Endometrial microvascular endothelial cells (primary cell): ENCODE measurements around the gene OCIAD2. TPM values are rescaled to one million over a fixed set of nuclear protein-coding genes. Genes with fewer than 3 reads are reported as not detected.
"Not testable (repeated sequence)": the region's sequence is repeated elsewhere in the genome, so short reads cannot be mapped to it uniquely, and the experiment has no call there.

Experiments
- in situ Hi-C: cut with HindIII; loops from 2 replicates; pipeline ENCODE4 v1.10.0; 2017; ENCODE audit warnings: low sequenced_read_pairs, low pct_unique_long_range_greater_than_20kb; ENCODE audit errors: inconsistent ontology term
- total RNA-seq: library from RNA; depleted of rRNA; stranded (reverse); fragments of >200 nt; gene quantifications from one replicate; pipeline ENCODE4 v1.2.3, GENCODE V29; 2015; ENCODE audit errors: inconsistent ontology term

OCIAD2 gene
- total RNA-seq, 1 donor from 2014 or later = 73.5 TPM

- in situ Hi-C loops = no loop called here
Observed at GRCh38 chr4:48909697-48910096, 3.1 kb upstream of the OCIAD2 start.

- in situ Hi-C loops = no loop called here
Observed at GRCh38 chr4:48908687-48909086, 2.1 kb upstream of the OCIAD2 start.

GRCh38 chr4:48907706-48908477, 1.3 kb upstream of the OCIAD2 start:
- in situ Hi-C loops = no loop called here

GRCh38 chr4:48905363-48906015, 1.1 kb downstream of the OCIAD2 start:
- in situ Hi-C loops = no loop called here

GRCh38 chr4:48904541-48905142, 1.9 kb downstream of the OCIAD2 start:
- in situ Hi-C loops = no loop called here

GRCh38 chr4:48904101-48904500, 2.5 kb downstream of the OCIAD2 start:
- in situ Hi-C loops = no loop called here

- in situ Hi-C loops = no loop called here
Observed at GRCh38 chr4:48902266-48902665, 4.3 kb downstream of the OCIAD2 start.

- in situ Hi-C loops = no loop called here
Observed at GRCh38 chr4:48901196-48901595, 5.4 kb downstream of the OCIAD2 start.

GRCh38 chr4:48899950-48900349, 6.6 kb downstream of the OCIAD2 start:
- in situ Hi-C loops = no loop called here

GRCh38 chr4:48899432-48899749, 7.2 kb downstream of the OCIAD2 start:
- in situ Hi-C loops = no loop called here

- in situ Hi-C loops = no loop called here
Observed at GRCh38 chr4:48898733-48899431, 7.7 kb downstream of the OCIAD2 start.

- in situ Hi-C loops = no loop called here
Observed at GRCh38 chr4:48896845-48897244, 9.7 kb downstream of the OCIAD2 start.

GRCh38 chr4:48891028-48891619, 15.4 kb downstream of the OCIAD2 start:
- in situ Hi-C loops = no loop called here

GRCh38 chr4:48889750-48890149, 16.8 kb downstream of the OCIAD2 start:
- in situ Hi-C loops = not testable (repeated sequence)

- in situ Hi-C loops = not testable (repeated sequence)
Observed at GRCh38 chr4:48881646-48882045, 24.9 kb downstream of the OCIAD2 start.

GRCh38 chr4:48879561-48880442, 26.8 kb downstream of the OCIAD2 start:
- in situ Hi-C loops = no loop called here

- in situ Hi-C loops = no loop called here
Observed at GRCh38 chr4:48877827-48878535, 28.6 kb downstream of the OCIAD2 start.

- in situ Hi-C loops = not testable (repeated sequence)
Observed at GRCh38 chr4:48864696-48865095, 41.9 kb downstream of the OCIAD2 start.
